ENCODE results near the gene RPUSD1.
A peak's percentile ranks its signal among the peaks of the same experiment; 100 is the strongest.

Gene RPUSD1

DNA sequence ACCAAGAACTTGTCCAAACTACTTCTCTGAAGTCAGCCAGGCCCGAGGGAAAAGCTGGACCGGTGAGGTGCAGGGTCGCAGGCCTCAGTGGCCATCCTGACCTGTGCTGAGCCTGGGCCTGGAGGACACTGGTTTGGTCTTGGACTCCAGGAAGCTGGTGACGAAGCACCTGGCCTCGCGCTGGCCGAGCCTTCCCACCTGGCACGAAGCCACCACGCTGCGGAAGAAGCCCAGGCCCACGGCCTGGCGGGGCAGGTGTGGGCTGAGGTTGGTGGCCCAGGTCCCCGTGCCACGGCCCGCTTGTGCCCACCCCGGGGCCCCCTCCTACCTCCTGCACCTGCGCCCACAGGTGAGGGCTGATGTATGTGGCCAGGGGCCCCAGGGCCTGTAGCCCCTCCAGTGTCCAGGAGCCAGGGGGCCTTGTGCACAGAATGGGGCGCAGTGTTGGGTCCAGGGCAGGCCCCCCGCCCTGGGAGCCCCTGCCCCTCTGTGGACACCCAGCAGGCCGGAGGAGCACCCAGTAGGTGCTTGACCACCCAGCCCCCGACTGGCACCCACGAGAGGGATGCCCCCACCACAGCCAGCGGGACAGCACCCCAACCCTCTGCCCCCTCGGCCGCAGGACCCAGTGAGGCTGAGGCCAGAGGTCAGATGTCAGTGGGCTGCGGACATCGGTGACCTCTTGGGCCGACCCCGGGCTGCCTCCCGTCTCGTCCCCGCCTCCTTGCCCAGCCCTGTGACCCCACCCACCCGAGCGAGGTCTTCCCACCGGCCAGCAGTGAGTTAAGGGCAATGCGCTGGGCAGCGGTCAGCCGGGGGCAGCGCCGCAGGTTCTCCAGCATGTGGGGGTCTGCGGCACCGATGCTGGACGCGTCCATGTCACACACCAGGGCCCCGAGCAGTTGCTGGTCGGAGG lies 13.8 kb downstream of the RPUSD1 start:
- Histone ChIP-seq H3K4ac (ENCODE audit: low read depth in 1 of 2, low read length in 2 of 2) (no peak overlapping the region), H2BK120ac (ENCODE audit: low read depth, low read length) (no peak overlapping the region), H3K79me1 (replicated peaks; ENCODE audit: low read length, poor library complexity, severe bottlenecking) (no peaks in the 10 kb centered on the region), H3K18ac (ENCODE audit: low read depth in 1 of 2, low read length in 2 of 2) (no peak overlapping the region), H4K8ac (ENCODE audit: low read length) (no peak overlapping the region), H3K36me3 (ENCODE audit: control insufficient read depth in 1 of 2, insufficient read depth in 2 of 2, low read depth in 1 of 2, low read length in 2 of 2) (no peaks in the 10 kb centered on the region), H3K27ac (ENCODE audit: low read length, poor library complexity, severe bottlenecking) (no peak overlapping the region), H3K9me3 (ENCODE audit: control insufficient read depth, low read length) (no peaks in the 10 kb centered on the region), H2BK12ac (ENCODE audit: low read length in 2 of 2) (no peak overlapping the region), H3K14ac (ENCODE audit: low read length in 2 of 2) (no peak overlapping the region), H3K9ac (ENCODE audit: low read length) (no peak overlapping the region), H3K4me1 (ENCODE audit: control insufficient read depth, insufficient read depth, low read depth, low read length) (peaks cover 24% of the 10 kb centered on the region), H2BK15ac (ENCODE audit: low read depth, poor library complexity, severe bottlenecking) (peak overlapping the region; percentile 12), H3K23ac (ENCODE audit: low read length in 2 of 2) (no peak overlapping the region), H4K91ac (ENCODE audit: low read length) (no peak overlapping the region), H3K4me3 (ENCODE audit: insufficient read depth in 1 of 2, low read depth in 1 of 2, low read length in 2 of 2) (peak overlapping the region in 1 of 2 experiments; percentile 30), H2BK5ac (ENCODE audit: low read depth, low read length, poor library complexity, severe bottlenecking) (no peak overlapping the region), H3K27me3 (ENCODE audit: control insufficient read depth in 1 of 2, insufficient read depth in 1 of 2, low read length in 2 of 2) (peaks cover 0 to 42% of the 10 kb centered on the region in 2 experiments), H3K4me2 (ENCODE audit: low read length, poor library complexity, severe bottlenecking) (no peak overlapping the region), H2AFZ (ENCODE audit: low read depth, low read length) (no peak overlapping the region), H2AK5ac (ENCODE audit: low read length, severe bottlenecking) (no peak overlapping the region)
- no peak for DNase-seq
- 92% methylated on average over 46 of the region's 46 CpGs for WGBS

- H3K23ac ChIP-seq (ENCODE audit: low read length in 2 of 2), result no peak overlapping the region
- WGBS, result 96% methylated on average over 18 of the region's 18 CpGs
- no peaks in the 10 kb centered on the region for H3K79me1 ChIP-seq (replicated peaks; ENCODE audit: low read length, poor library complexity, severe bottlenecking)
- H3K27ac ChIP-seq (ENCODE audit: low read length, poor library complexity, severe bottlenecking), result no peak overlapping the region
- no peaks in the 10 kb centered on the region for H3K36me3 ChIP-seq (ENCODE audit: control insufficient read depth in 1 of 2, insufficient read depth in 2 of 2, low read depth in 1 of 2, low read length in 2 of 2)
- H2BK12ac ChIP-seq (ENCODE audit: low read length in 2 of 2), result no peak overlapping the region
- peaks cover 18% of the 10 kb centered on the region for H3K4me1 ChIP-seq (ENCODE audit: control insufficient read depth, insufficient read depth, low read depth, low read length)
- H3K4me3 ChIP-seq (ENCODE audit: insufficient read depth in 1 of 2, low read depth in 1 of 2, low read length in 2 of 2), result no peak overlapping the region
- H4K91ac ChIP-seq (ENCODE audit: low read length), result no peak overlapping the region
- no peak overlapping the region for H4K8ac ChIP-seq (ENCODE audit: low read length)
- no peak for DNase-seq
- no peaks in the 10 kb centered on the region for H3K9me3 ChIP-seq (ENCODE audit: control insufficient read depth, low read length)
- H2BK5ac ChIP-seq (ENCODE audit: low read depth, low read length, poor library complexity, severe bottlenecking), result no peak overlapping the region
- no peak overlapping the region for H3K4me2 ChIP-seq (ENCODE audit: low read length, poor library complexity, severe bottlenecking)
- H2AFZ ChIP-seq (ENCODE audit: low read depth, low read length), result no peak overlapping the region
- H3K27me3 ChIP-seq (ENCODE audit: control insufficient read depth in 1 of 2, insufficient read depth in 1 of 2, low read length in 2 of 2), result peaks cover 0 to 28% of the 10 kb centered on the region in 2 experiments
- H2BK15ac ChIP-seq (ENCODE audit: low read depth, poor library complexity, severe bottlenecking), result no peak overlapping the region
- H2AK5ac ChIP-seq (ENCODE audit: low read length, severe bottlenecking), result no peak overlapping the region
- H3K9ac ChIP-seq (ENCODE audit: low read length), result no peak overlapping the region
- H3K18ac ChIP-seq (ENCODE audit: low read depth in 1 of 2, low read length in 2 of 2), result no peak overlapping the region
- no peak overlapping the region for H3K4ac ChIP-seq (ENCODE audit: low read depth in 1 of 2, low read length in 2 of 2)
- no peak overlapping the region for H3K14ac ChIP-seq (ENCODE audit: low read length in 2 of 2)
- H2BK120ac ChIP-seq (ENCODE audit: low read depth, low read length), result no peak overlapping the region
These were observed 15.2 kb downstream of the RPUSD1 start for GRCh38 chr16:772959-773358.

DNA sequence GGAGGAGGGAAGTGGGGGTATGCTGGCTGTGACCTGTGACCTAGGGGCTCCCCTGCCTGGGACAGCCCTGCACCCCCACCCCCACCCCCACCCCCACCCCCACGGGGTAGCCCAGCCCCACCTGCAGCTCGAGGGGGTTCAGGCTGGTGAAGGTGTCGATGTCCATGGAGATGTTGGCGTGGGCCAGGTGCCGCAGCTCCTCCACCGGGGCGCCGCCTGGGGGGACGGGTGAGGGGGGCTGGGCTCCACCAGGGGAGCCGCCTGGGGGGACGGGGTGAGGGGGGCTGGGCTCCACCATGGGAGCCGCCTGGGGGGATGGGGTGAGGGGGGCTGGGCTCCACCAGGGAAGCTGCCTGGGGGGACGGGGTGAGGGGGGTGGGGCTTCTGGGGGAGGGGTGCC lies 17.8 kb downstream of the RPUSD1 start:
- Histone ChIP-seq H3K14ac (ENCODE audit: low read length in 2 of 2) (no peak overlapping the region), H2AFZ (ENCODE audit: low read depth, low read length) (no peak overlapping the region), H2BK120ac (ENCODE audit: low read depth, low read length) (no peak overlapping the region), H3K4me2 (ENCODE audit: low read length, poor library complexity, severe bottlenecking) (no peak overlapping the region), H3K27ac (ENCODE audit: low read length, poor library complexity, severe bottlenecking) (no peak overlapping the region), H3K4me1 (ENCODE audit: control insufficient read depth, insufficient read depth, low read depth, low read length) (peaks cover 17% of the 10 kb centered on the region), H3K18ac (ENCODE audit: low read depth in 1 of 2, low read length in 2 of 2) (no peak overlapping the region), H3K9me3 (ENCODE audit: control insufficient read depth, low read length) (no peaks in the 10 kb centered on the region), H4K91ac (ENCODE audit: low read length) (no peak overlapping the region), H3K4me3 (ENCODE audit: insufficient read depth in 1 of 2, low read depth in 1 of 2, low read length in 2 of 2) (no peak overlapping the region), H2AK5ac (ENCODE audit: low read length, severe bottlenecking) (no peak overlapping the region), H3K23ac (ENCODE audit: low read length in 2 of 2) (no peak overlapping the region), H4K8ac (ENCODE audit: low read length) (no peak overlapping the region), H2BK12ac (ENCODE audit: low read length in 2 of 2) (no peak overlapping the region), H3K36me3 (ENCODE audit: control insufficient read depth in 1 of 2, insufficient read depth in 2 of 2, low read depth in 1 of 2, low read length in 2 of 2) (no peaks in the 10 kb centered on the region), H3K9ac (ENCODE audit: low read length) (no peak overlapping the region), H2BK5ac (ENCODE audit: low read depth, low read length, poor library complexity, severe bottlenecking) (no peak overlapping the region), H3K4ac (ENCODE audit: low read depth in 1 of 2, low read length in 2 of 2) (no peak overlapping the region), H3K79me1 (replicated peaks; ENCODE audit: low read length, poor library complexity, severe bottlenecking) (no peaks in the 10 kb centered on the region), H2BK15ac (ENCODE audit: low read depth, poor library complexity, severe bottlenecking) (no peak overlapping the region), H3K27me3 (ENCODE audit: control insufficient read depth in 1 of 2, insufficient read depth in 1 of 2, low read length in 2 of 2) (peaks cover 0 to 21% of the 10 kb centered on the region in 2 experiments)
- 100% methylated on average over 5 of the region's 13 CpGs for WGBS
- DNase-seq, result no peak

GRCh38 chr16:769934-770333 lies 18.2 kb downstream of the RPUSD1 start:
- WGBS, result 86% methylated on average over 16 of the region's 19 CpGs
- no peak overlapping the region for H3K9ac ChIP-seq (ENCODE audit: low read length)

More at GRCh38 chr16:769934-770333, 18.2 kb downstream of the RPUSD1 start:
- no peaks in the 10 kb centered on the region for H3K36me3 ChIP-seq (ENCODE audit: control insufficient read depth in 1 of 2, insufficient read depth in 2 of 2, low read depth in 1 of 2, low read length in 2 of 2)
- no peak overlapping the region for H2BK12ac ChIP-seq (ENCODE audit: low read length in 2 of 2)
- no peak for DNase-seq
- no peak overlapping the region for H2AK5ac ChIP-seq (ENCODE audit: low read length, severe bottlenecking)
- peaks cover 16% of the 10 kb centered on the region for H3K4me1 ChIP-seq (ENCODE audit: control insufficient read depth, insufficient read depth, low read depth, low read length)
- no peak overlapping the region for H3K14ac ChIP-seq (ENCODE audit: low read length in 2 of 2)
- no peak overlapping the region for H3K18ac ChIP-seq (ENCODE audit: low read depth in 1 of 2, low read length in 2 of 2)
- no peak overlapping the region for H3K4me2 ChIP-seq (ENCODE audit: low read length, poor library complexity, severe bottlenecking)
- no peak overlapping the region for H2AFZ ChIP-seq (ENCODE audit: low read depth, low read length)
- H3K9me3 ChIP-seq (ENCODE audit: control insufficient read depth, low read length), result no peaks in the 10 kb centered on the region
- H2BK5ac ChIP-seq (ENCODE audit: low read depth, low read length, poor library complexity, severe bottlenecking), result no peak overlapping the region
- H3K4ac ChIP-seq (ENCODE audit: low read depth in 1 of 2, low read length in 2 of 2), result no peak overlapping the region
- no peak overlapping the region for H3K23ac ChIP-seq (ENCODE audit: low read length in 2 of 2)
- H3K4me3 ChIP-seq (ENCODE audit: insufficient read depth in 1 of 2, low read depth in 1 of 2, low read length in 2 of 2), result no peak overlapping the region
- no peak overlapping the region for H3K27ac ChIP-seq (ENCODE audit: low read length, poor library complexity, severe bottlenecking)
- H4K91ac ChIP-seq (ENCODE audit: low read length), result no peak overlapping the region
- no peak overlapping the region for H2BK120ac ChIP-seq (ENCODE audit: low read depth, low read length)
- H3K79me1 ChIP-seq (replicated peaks; ENCODE audit: low read length, poor library complexity, severe bottlenecking), result no peaks in the 10 kb centered on the region
- peaks cover 0 to 19% of the 10 kb centered on the region in 2 experiments for H3K27me3 ChIP-seq (ENCODE audit: control insufficient read depth in 1 of 2, insufficient read depth in 1 of 2, low read length in 2 of 2)
- no peak overlapping the region for H4K8ac ChIP-seq (ENCODE audit: low read length)
- H2BK15ac ChIP-seq (ENCODE audit: low read depth, poor library complexity, severe bottlenecking), result no peak overlapping the region
